ENCODE measurements around the gene PLEKHG2. TPM values are rescaled to one million over a fixed set of nuclear protein-coding genes. Genes with fewer than 3 reads are reported as not detected.

PLEKHG2 gene
- total RNA-seq, 1 donor from 2014 or later, result 22.3 TPM

DNA sequence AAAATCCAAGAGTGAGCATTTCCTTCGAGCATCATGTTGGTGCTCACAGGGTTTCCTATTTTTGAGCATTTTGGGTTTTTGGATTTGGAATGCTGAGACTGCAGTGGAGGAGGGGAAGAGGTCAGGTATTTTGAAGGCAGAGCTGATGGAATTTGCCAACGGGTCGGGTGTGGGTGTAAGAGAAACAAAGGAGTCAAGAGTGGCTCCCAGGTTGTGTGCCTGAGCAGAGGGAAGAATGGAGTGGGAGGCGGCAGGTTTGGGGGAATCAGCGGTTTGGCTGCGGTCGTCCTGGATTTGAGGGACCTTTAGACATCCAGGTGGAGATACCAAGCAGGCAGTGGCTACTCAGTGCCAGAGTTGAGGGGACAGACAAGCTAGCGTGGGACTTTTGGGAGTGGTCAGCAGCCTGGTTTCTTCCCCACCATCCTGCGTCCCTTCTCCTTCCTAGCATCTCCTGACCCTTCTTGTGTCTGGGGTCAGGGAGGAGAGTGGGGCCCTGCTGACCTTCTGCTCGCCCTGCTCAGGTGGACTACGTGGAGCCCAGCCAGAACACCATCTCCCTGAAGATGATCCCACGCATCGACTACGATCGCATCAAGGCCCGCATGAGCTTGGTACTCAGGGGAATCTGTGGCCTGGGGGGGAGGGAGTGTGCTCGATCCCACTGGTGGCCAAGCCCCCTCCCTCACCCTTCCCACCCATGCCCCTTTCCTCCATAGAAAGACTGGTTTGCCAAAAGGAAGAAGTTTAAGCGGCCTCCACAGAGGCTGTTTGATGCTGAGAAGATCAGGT, 53.7 kb downstream of the PLEKHG2 start:
- H3K4me3 ChIP-seq (ENCODE audit: low read depth, low read length), result no peak overlapping the region
- TF ChIP-seq, protein P1, sequence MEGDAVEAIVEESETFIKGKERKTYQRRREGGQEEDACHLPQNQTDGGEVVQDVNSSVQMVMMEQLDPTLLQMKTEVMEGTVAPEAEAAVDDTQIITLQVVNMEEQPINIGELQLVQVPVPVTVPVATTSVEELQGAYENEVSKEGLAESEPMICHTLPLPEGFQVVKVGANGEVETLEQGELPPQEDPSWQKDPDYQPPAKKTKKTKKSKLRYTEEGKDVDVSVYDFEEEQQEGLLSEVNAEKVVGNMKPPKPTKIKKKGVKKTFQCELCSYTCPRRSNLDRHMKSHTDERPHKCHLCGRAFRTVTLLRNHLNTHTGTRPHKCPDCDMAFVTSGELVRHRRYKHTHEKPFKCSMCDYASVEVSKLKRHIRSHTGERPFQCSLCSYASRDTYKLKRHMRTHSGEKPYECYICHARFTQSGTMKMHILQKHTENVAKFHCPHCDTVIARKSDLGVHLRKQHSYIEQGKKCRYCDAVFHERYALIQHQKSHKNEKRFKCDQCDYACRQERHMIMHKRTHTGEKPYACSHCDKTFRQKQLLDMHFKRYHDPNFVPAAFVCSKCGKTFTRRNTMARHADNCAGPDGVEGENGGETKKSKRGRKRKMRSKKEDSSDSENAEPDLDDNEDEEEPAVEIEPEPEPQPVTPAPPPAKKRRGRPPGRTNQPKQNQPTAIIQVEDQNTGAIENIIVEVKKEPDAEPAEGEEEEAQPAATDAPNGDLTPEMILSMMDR (conservative IDR thresholded peaks at IDR 0.05; ENCODE audit: low read depth, low read length), result no peak
- DNase-seq (ENCODE audit: low read depth), result no peak

DNA sequence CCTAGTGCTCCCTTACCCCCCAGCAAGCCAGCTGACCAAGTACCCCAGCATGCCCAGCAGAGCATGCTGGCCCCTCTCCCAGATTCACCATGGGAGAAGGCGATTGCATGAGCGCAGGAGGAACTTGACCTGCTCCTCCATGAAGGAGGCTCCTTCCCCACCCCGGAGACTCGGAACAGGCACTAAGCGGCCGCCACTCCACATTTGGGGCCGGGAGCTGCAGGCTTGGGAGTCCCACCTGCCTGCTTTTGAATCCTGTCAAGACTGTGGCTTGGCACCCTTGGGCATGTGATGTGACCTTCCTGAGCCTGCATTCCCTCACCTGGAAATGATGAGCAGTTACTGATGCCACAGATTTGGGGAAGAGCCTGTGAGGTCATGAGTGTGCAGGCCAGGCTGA, 55.5 kb downstream of the PLEKHG2 start:
- TF ChIP-seq, protein P1 (conservative IDR thresholded peaks at IDR 0.05; ENCODE audit: low read depth, low read length), result no peak
- no peak overlapping the region for H3K4me3 ChIP-seq (ENCODE audit: low read depth, low read length)
- no peak for DNase-seq (ENCODE audit: low read depth)

DNA sequence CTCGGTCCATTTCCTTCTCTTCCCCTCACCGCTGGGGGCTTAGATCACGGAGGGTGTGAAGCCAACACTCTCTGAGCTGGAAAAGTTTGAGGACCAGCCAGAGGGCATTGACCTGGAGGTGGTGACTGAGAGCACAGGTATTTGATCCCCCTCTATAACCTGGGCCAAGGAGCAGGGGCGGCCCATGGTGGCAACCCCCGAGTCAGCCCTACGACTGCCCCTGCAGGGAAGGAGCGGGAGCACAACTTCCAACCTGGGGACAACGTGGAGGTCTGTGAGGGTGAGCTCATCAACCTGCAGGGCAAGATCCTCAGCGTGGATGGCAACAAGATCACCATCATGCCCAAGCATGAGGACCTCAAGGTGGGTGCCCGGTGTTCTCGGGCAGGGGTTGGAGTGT, 56.6 kb downstream of the PLEKHG2 start:
- TF ChIP-seq, protein P1 (conservative IDR thresholded peaks at IDR 0.05; ENCODE audit: low read depth, low read length), result no peak
- no peak overlapping the region for H3K4me3 ChIP-seq (ENCODE audit: low read depth, low read length)
- no peak for DNase-seq (ENCODE audit: low read depth)

DNA sequence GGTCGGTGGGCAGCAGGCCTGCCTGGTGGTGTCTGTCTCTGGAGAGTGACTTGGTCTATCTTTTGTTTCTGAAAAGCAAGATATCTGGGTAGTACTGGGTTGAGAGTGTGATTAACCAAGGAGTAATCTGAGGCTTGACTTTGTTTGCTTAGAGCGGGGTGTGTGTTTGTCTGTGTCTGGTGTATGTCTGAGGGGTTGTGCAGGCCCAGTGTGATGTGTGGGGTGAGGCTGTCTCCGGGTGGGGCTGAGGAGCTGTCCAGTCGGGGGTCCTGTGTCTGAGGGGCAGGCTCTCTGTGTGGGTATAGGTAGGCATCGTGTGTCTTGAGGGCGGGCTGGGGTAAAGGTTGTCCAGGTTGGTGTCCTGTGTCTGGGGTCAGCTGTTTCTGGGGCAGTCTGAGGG, 57.1 kb downstream of the PLEKHG2 start:
- TF ChIP-seq, protein P1 (conservative IDR thresholded peaks at IDR 0.05; ENCODE audit: low read depth, low read length), result no peak
- H3K4me3 ChIP-seq (ENCODE audit: low read depth, low read length), result no peak overlapping the region
- no peak for DNase-seq (ENCODE audit: low read depth)

DNA sequence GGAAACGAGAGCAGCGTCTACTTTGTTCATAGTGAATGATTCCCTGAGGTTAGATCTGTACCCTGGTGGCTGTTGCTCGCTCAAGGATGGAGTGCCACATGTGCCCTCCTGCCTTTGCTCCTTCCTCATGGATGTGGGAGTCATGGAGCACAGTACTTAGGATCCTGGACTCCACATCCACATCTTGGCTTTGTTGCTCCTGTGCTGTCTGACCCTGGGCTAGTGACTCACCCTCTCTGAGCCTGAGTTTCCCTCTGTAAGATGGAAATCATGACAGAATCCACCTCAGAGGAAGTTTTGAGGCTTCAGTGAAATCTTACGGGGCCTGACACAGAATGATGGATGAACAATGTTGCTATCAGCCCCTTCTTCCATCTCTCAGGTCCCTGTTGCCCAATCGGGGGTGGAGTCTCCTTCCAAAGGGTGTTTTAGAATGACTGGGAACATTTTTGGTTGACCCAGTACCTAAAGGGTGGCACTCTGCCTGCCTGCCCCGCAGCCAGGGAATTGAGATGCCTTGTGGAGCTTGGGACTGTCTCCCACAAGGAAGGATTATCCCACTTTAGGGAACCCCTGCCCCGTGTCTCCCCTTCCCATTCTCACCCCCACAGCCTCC, 58.4 kb downstream of the PLEKHG2 start:
- DNase-seq (ENCODE audit: low read depth), result no peak
- H3K4me3 ChIP-seq (ENCODE audit: low read depth, low read length), result no peak overlapping the region
- TF ChIP-seq, protein P1 (conservative IDR thresholded peaks at IDR 0.05; ENCODE audit: low read depth, low read length), result no peak

DNA sequence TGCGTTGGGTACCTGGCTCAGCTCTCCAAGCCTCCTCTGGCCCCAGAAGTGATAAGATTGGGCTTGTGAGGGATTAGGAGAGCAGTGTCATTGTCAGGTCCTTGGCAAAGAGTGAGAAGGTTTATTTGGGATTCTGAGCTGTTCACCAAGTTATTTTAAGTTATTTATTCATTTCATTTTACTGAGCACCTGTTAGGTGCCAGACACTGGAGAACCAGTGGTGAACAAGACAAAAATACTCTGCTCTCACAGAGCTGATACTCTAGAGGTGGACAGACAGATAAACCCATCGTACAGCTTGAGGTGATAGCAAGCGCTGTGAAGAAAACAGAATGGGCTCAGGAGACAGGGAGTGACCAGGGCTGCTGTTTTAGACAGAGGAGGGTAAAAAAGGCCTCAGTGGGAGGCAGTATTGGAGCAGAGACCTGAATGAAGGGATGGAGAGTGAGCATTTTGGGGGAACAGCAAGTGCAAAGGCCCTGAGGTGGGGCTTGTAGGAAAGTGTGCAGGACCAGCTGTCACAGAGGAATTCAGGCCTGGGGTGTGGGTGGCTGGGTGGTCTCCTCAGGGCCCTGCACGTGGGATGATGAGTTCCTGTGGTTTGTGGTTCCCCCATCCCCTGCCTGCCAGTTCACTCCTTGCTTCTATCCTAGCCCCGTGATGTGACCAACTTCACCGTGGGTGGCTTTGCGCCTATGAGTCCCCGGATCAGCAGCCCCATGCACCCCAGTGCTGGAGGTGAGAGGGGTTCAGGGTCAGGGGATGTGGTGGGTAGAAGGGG, 59.5 kb downstream of the PLEKHG2 start:
- no peak overlapping the region for H3K4me3 ChIP-seq (ENCODE audit: low read depth, low read length)
- no peak for DNase-seq (ENCODE audit: low read depth)
- TF ChIP-seq, protein P1 (conservative IDR thresholded peaks at IDR 0.05; ENCODE audit: low read depth, low read length), result no peak

All from epithelial cell of proximal tubule (primary cell).